ENCODE data around the gene NUAK2. TPM values are rescaled to one million over a fixed set of nuclear protein-coding genes. Genes with fewer than 3 reads are reported as not detected.

Gene NUAK2
- total RNA-seq, 2 donors from 2014 or later: 11.2 to 20.8 TPM

- peaks cover 33% of the 10 kb centered on the region for H3K4me1 ChIP-seq
- no peaks in the 10 kb centered on the region for H3K9me3 ChIP-seq
- H3K27ac ChIP-seq: peak overlapping the region in 1 of 4 donors; percentile 19
- intact Hi-C loops (cut with DNase I): loop anchor here (5.0 kb wide), 1 partner anchor 56 kb away; no protein-coding TSS in a partner anchor
- no peak overlapping the region for H3K4me3 ChIP-seq
- H3K27me3 ChIP-seq: no peaks in the 10 kb centered on the region
- ATAC-seq: no peak
- DNase-seq: peak in 1 of 4 donors; percentile 28
- 84 to 87% methylated on average over 8 of the region's 8 CpGs for WGBS, 2 donors
- TF ChIP-seq, protein P1, sequence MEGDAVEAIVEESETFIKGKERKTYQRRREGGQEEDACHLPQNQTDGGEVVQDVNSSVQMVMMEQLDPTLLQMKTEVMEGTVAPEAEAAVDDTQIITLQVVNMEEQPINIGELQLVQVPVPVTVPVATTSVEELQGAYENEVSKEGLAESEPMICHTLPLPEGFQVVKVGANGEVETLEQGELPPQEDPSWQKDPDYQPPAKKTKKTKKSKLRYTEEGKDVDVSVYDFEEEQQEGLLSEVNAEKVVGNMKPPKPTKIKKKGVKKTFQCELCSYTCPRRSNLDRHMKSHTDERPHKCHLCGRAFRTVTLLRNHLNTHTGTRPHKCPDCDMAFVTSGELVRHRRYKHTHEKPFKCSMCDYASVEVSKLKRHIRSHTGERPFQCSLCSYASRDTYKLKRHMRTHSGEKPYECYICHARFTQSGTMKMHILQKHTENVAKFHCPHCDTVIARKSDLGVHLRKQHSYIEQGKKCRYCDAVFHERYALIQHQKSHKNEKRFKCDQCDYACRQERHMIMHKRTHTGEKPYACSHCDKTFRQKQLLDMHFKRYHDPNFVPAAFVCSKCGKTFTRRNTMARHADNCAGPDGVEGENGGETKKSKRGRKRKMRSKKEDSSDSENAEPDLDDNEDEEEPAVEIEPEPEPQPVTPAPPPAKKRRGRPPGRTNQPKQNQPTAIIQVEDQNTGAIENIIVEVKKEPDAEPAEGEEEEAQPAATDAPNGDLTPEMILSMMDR (IDR thresholded peaks at IDR 0.05): no peak
- TF ChIP-seq POLR2A (IDR thresholded peaks at IDR 0.05): no peak
- no peaks in the 10 kb centered on the region for H3K36me3 ChIP-seq (replicated peaks in 1 of 2; ENCODE audit: insufficient read depth in 1 of 2, low read depth in 2 of 2)
These were observed 50.3 kb downstream of the NUAK2 start for GRCh38 chr1:205271277-205271676.

DNA sequence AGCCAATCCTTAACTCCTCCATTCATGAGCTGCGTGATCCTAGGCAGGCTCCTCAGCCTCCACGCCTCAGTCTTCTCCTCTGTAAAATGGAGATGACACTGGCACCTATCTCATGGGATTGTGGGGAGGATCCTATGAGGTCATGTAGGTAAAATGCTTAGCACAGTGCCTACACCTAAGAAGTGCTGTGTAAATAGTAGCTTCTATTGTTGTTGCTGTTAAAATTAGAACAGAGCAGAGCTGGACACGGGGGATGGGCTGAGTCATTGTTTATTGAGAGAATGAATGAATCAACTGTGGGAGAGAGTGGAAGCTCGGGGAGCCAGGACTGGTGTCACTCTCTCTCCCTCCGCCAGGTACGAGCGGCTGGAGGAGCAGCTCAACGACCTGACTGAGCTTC is 50.8 kb downstream of the NUAK2 start:
- H3K27me3 ChIP-seq: no peaks in the 10 kb centered on the region
- WGBS, 2 donors: 55 to 66% methylated on average over 8 of the region's 8 CpGs
- no peaks in the 10 kb centered on the region for H3K9me3 ChIP-seq
- H3K36me3 ChIP-seq (replicated peaks in 1 of 2; ENCODE audit: insufficient read depth in 1 of 2, low read depth in 2 of 2): no peaks in the 10 kb centered on the region
- H3K4me3 ChIP-seq: no peak overlapping the region
- H3K27ac ChIP-seq: peak overlapping the region in 1 of 4 donors; percentile 19
- TF ChIP-seq POLR2A (IDR thresholded peaks at IDR 0.05): no peak
- TF ChIP-seq, protein P1 (IDR thresholded peaks at IDR 0.05): no peak
- intact Hi-C loops (cut with DNase I): loop anchor here (5.0 kb wide), 1 partner anchor 57 kb away; no protein-coding TSS in a partner anchor
- DNase-seq: no peak
- no peak for ATAC-seq
- peaks cover 28% of the 10 kb centered on the region for H3K4me1 ChIP-seq

GRCh38 chr1:205270271-205270670 is 51.3 kb downstream of the NUAK2 start:
- WGBS, 2 donors: 84 to 90% methylated on average over 7 of the region's 7 CpGs
- Histone ChIP-seq H3K9me3 (no peaks in the 10 kb centered on the region), H3K4me1 (peaks cover 23% of the 10 kb centered on the region), H3K27me3 (no peaks in the 10 kb centered on the region), H3K4me3 (no peak overlapping the region), H3K36me3 (replicated peaks in 1 of 2; ENCODE audit: insufficient read depth in 1 of 2, low read depth in 2 of 2) (no peaks in the 10 kb centered on the region), H3K27ac (no peak overlapping the region)
- DNase-seq (no peak), ATAC-seq (no peak)
- intact Hi-C loops (cut with DNase I): loop anchor here (5.0 kb wide), 1 partner anchor 57 kb away; no protein-coding TSS in a partner anchor
- TF ChIP-seq, protein P1 (IDR thresholded peaks at IDR 0.05): no peak
- TF ChIP-seq POLR2A (IDR thresholded peaks at IDR 0.05): no peak

GRCh38 chr1:205269711-205270110 is 51.8 kb downstream of the NUAK2 start:
- H3K4me3 ChIP-seq: no peak overlapping the region
- intact Hi-C loops (cut with DNase I): loop anchor here (5.0 kb wide), 1 partner anchor 58 kb away; no protein-coding TSS in a partner anchor
- whole genome bisulfite sequencing, 2 donors: 95 to 97% methylated on average over 5 to 8 of the region's 8 CpGs

More at GRCh38 chr1:205269711-205270110, 51.8 kb downstream of the NUAK2 start:
- no peak for DNase-seq
- H3K9me3 ChIP-seq: no peaks in the 10 kb centered on the region
- H3K4me1 ChIP-seq: peaks cover 17% of the 10 kb centered on the region
- no peak overlapping the region for H3K27ac ChIP-seq
- no peak for TF ChIP-seq POLR2A (IDR thresholded peaks at IDR 0.05)
- TF ChIP-seq, protein P1 (IDR thresholded peaks at IDR 0.05): no peak
- no peak for ATAC-seq
- no peaks in the 10 kb centered on the region for H3K36me3 ChIP-seq (replicated peaks in 1 of 2; ENCODE audit: insufficient read depth in 1 of 2, low read depth in 2 of 2)
- no peaks in the 10 kb centered on the region for H3K27me3 ChIP-seq

All from body of pancreas (tissue), 4 donors.